Heart left ventricle (tissue), 16 donors: Measurements from ENCODE around the gene ALK. TPM values are rescaled to one million over a fixed set of nuclear protein-coding genes. Genes with fewer than 3 reads are reported as not detected.

Source experiments
- ATAC-seq, 4 donors: fragments of 200-7000 bp; cut with Tn5 transposase; one replicate each; pipeline ENCODE4 v1.9.1; 2020 to 2022; ENCODE audit warnings: moderate library complexity in 4 of 4, mild to moderate bottlenecking in 3 of 4, moderate number of reproducible peaks in 1 of 4
- DNase-seq, 5 donors: peaks; one replicate each; pipeline ENCODE4 v3.0.0-alpha.2; 2020
- H3K27ac ChIP-seq, 12 donors: fragments of 200-600 bp; sonication (generic) in 4 of 12; one replicate each; pipeline versions ENCODE4 v1.5.0 to v1.8.0; 2016 to 2022; ENCODE audit warnings: mild to moderate bottlenecking in 2 of 12
- H3K27me3 ChIP-seq, 9 donors: fragments of 200-600 bp; sonication (generic) in 2 of 9; one replicate each; pipeline versions ENCODE4 v1.5.1 to v1.8.0; 2016 to 2022; ENCODE audit warnings: mild to moderate bottlenecking in 3 of 9
- H3K36me3 ChIP-seq, 9 donors: fragments of 200-600 bp; sonication (generic) in 2 of 9; one replicate each; pipeline versions ENCODE4 v1.5.0 to v1.8.0; 2018 to 2022; ENCODE audit warnings: mild to moderate bottlenecking in 2 of 9
- H3K4me1 ChIP-seq, 12 donors: fragments of 200-600 bp; sonication (generic) in 4 of 12; one replicate each; pipeline versions ENCODE4 v1.5.0 to v1.8.0; 2016 to 2022; ENCODE audit warnings: mild to moderate bottlenecking in 3 of 12
- H3K4me3 ChIP-seq, 12 donors: fragments of 200-600 bp; sonication (generic) in 4 of 12; one replicate each; pipeline versions ENCODE4 v1.5.0 to v1.8.0; 2017 to 2022; ENCODE audit warnings: mild to moderate bottlenecking in 9 of 12, moderate library complexity in 4 of 12
- H3K9me3 ChIP-seq, 12 donors: fragments of 200-600 bp; sonication (generic) in 4 of 12; one replicate each; pipeline versions ENCODE4 v1.5.0 to v1.8.0; 2016 to 2022; ENCODE audit warnings: mild to moderate bottlenecking in 1 of 12
- POLR2A ChIP-seq, 2 donors: fragments of 450-650 bp; IDR thresholded peaks; one replicate each; pipeline ENCODE4 v1.6.1; 2017; ENCODE audit warnings: antibody characterized with exemption in 2 of 2, mild to moderate bottlenecking in 2 of 2, moderate library complexity in 2 of 2
- WGBS, 4 donors: extraction: QIAGEN DNeasy Blood & Tissue Kit in 2 of 4; methylation state at CpG; one replicate each; pipeline versions ENCODE4 v1.1.5 to v1.1.7; 2013 to 2018; 5-methylcytosine and 5-hydroxymethylcytosine counted together
- intact Hi-C, 10 donors: fragments of 100-400 bp; cut with DNase I; formaldehyde crosslinking; loops; one replicate each; pipeline versions ENCODE4 v1.11.1 to v1.14.2; 2022
- polyA plus RNA-seq, 2 donors: library from polyadenylated mRNA; stranded (reverse); fragments of 200-250 nt; gene quantifications; one replicate each; pipeline ENCODE4 v1.2.3, GENCODE V29; 2013
- total RNA-seq, 9 donors: library from RNA; depleted of rRNA in 2 of 9; stranded (reverse); fragments of >200 nt in 2 of 9; fragmentation: NEBNext Ultra II Directional in 3 of 9; extraction: Animal tissue kit (Norgen Biotek cat#: 25700) in 3 of 9; gene quantifications; one replicate each; pipeline versions ENCODE4 v1.1.0 to v1.2.4, GENCODE V29; 2016 to 2023
- TF ChIP-seq, protein P1 (sequence below), 12 donors: fragments of 200-600 bp; sonication (generic) in 4 of 12; IDR thresholded peaks; one replicate each; pipeline versions ENCODE4 v1.5.0 to v1.8.0; 2018 to 2022; ENCODE audit warnings: antibody characterized with exemption in 12 of 12, mild to moderate bottlenecking in 5 of 12
- donor health status: ischemic (EF 13 %, LVEDD 7.1; RV severe dilation, severe dysfunction).
- donor health status: healthy with polysubstance abuse.
- donor health status: DM: no; HTN: yes; CAD: no.
- donor health status: DM: no; HTN: no; CAD: no.
- donor health status: ischemic (EF 25% LVEDD 6.9; RV normal size, moderate dysfunction).
- donor health status: ischemic (EF 25% LVEDD 5.7; RV mildly dilated, moderate dysfunction).
- donor health status: healthy.
- donor health status: DM: yes; HTN: yes; CAD: no.
- donor health status: ischemic (EF 35%, LVEDD 5.7; RV mildly dilated, moderate dysfunction).
- donor health status: nonischemic (EF 11% LVEDD 7.7; RV severe dilation, severe dysfunction).
- donor health status: DM: yes; HTN: yes; CAD: no.
- donor health status: PGD.
- donor health status: ischemic (EF 29% LVEDD 5.4; RV normal size, mild dysfunction).
- donor health status: nonischemic (EF 23%, LVEDD 6.1; RV moderate dilation, normal function).

Gene ALK
- total and polyA plus RNA-seq, 11 donors: 0.05 to 0.50 (median 0.13) TPM; not detected in 5

DNA sequence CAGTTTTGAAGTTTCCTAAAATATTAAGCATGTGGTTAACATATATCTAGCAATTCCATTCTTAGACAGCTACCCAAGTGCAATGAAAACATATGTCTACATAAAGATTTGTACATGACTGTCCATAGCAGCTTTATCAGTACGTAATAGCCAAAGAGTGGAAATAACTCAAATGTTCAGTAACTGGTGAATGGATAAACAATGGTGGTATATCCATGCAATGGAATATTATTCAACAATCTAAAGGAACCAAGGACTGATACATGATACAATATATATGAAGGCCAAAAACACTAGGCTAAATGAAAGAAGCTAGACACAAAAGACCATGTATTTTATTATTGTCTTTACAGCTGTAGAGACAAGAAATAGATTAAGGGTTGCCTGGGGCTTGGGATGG, 361.4 kb downstream of the ALK start:
- ATAC-seq: no peak
- 79 to 90% (median 85%) methylated on average over 1 of the region's 1 CpG for WGBS, 4 donors
- Histone ChIP-seq H3K27me3 (no peaks in the 10 kb centered on the region), H3K36me3 (no peaks in the 10 kb centered on the region), H3K9me3 (peaks cover 0 to 5% (median 0%) of the 10 kb centered on the region in 12 donors), H3K27ac (no peak overlapping the region), H3K4me1 (no peaks in the 10 kb centered on the region), H3K4me3 (no peak overlapping the region)
- DNase-seq: no peak
- TF ChIP-seq, protein P1, sequence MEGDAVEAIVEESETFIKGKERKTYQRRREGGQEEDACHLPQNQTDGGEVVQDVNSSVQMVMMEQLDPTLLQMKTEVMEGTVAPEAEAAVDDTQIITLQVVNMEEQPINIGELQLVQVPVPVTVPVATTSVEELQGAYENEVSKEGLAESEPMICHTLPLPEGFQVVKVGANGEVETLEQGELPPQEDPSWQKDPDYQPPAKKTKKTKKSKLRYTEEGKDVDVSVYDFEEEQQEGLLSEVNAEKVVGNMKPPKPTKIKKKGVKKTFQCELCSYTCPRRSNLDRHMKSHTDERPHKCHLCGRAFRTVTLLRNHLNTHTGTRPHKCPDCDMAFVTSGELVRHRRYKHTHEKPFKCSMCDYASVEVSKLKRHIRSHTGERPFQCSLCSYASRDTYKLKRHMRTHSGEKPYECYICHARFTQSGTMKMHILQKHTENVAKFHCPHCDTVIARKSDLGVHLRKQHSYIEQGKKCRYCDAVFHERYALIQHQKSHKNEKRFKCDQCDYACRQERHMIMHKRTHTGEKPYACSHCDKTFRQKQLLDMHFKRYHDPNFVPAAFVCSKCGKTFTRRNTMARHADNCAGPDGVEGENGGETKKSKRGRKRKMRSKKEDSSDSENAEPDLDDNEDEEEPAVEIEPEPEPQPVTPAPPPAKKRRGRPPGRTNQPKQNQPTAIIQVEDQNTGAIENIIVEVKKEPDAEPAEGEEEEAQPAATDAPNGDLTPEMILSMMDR (IDR thresholded peaks at IDR 0.05): no peak
- no peak for TF ChIP-seq POLR2A (IDR thresholded peaks at IDR 0.05)
- intact Hi-C loops: no loop called here

DNA sequence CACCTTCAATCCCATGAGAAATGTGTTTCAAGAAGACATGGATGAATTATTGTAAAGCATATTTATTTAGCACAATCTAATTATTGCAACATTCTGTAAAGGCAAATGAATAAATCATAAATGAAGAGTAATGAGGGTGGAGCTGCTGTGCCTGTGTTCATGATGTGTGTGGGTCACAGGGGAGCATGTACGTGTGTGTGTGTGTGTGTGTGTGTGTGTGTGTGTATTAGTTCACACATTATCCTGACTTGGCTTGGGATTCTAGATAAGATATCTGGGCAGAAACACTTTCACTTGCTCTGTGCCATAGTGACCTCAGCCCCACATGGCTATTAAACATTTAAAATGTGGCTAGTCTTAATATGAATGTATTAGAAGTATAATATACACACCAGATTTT, 361.8 kb downstream of the ALK start:
- no peaks in the 10 kb centered on the region for H3K4me1 ChIP-seq
- WGBS, 4 donors: 35 to 72% (median 53%) methylated on average over 1 of the region's 1 CpG
- H3K4me3 ChIP-seq: no peak overlapping the region
- no peak for TF ChIP-seq POLR2A (IDR thresholded peaks at IDR 0.05)
- TF ChIP-seq, protein P1 (IDR thresholded peaks at IDR 0.05): no peak
- no peak overlapping the region for H3K27ac ChIP-seq
- H3K36me3 ChIP-seq: no peaks in the 10 kb centered on the region
- H3K9me3 ChIP-seq: peaks cover 0 to 5% (median 0%) of the 10 kb centered on the region in 12 donors
- H3K27me3 ChIP-seq: no peaks in the 10 kb centered on the region
- DNase-seq: no peak
- intact Hi-C loops: no loop called here
- ATAC-seq: no peak

DNA sequence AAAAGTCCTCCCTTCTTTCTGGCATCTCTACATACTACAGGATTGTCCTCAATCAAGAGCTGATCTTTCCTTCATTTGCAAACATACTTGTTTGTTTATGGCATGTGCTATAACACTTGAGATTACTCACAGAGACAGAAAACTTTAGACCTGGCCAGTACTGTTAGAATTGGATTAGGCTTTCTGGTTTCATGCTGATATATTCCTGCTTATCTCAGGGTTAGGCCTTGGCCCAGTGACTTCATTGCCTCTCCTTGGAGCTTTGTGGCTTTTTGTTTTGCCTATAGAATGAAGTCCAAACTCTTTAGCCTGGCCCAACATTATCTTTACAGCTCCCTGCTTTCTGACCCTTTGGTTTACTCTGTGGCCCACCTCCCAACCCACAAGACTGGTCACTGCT, 363.3 kb downstream of the ALK start:
- Histone ChIP-seq H3K27me3 (no peaks in the 10 kb centered on the region), H3K27ac (no peak overlapping the region), H3K4me1 (no peaks in the 10 kb centered on the region), H3K36me3 (no peaks in the 10 kb centered on the region), H3K4me3 (no peak overlapping the region), H3K9me3 (peaks cover 0 to 5% (median 0%) of the 10 kb centered on the region in 12 donors)
- intact Hi-C loops: no loop called here
- DNase-seq (no peak), ATAC-seq (no peak)
- no peak for TF ChIP-seq POLR2A (IDR thresholded peaks at IDR 0.05)
- TF ChIP-seq, protein P1 (IDR thresholded peaks at IDR 0.05): no peak

DNA sequence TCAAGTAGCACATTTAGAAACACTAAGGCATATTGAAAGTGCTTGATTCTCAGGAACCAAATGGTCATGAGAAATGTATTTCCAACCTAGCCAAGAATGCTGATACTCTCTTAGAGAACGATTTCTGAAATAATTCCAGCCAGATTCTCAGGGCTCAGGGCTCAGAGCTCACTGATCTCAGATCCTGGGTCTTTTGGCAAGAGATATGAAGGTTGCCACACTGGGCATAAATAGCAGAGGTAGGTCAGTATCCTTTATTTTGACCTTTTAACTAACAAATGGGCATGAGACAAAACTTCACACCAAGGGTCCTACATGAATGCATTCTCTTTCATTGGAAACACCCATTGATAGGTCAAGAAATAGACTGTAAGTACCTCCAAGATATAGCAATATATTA, 364.1 kb downstream of the ALK start:
- TF ChIP-seq, protein P1 (IDR thresholded peaks at IDR 0.05): no peak
- no peak for TF ChIP-seq POLR2A (IDR thresholded peaks at IDR 0.05)
- H3K4me1 ChIP-seq: no peaks in the 10 kb centered on the region
- intact Hi-C loops: no loop called here
- peaks cover 0 to 4% (median 0%) of the 10 kb centered on the region in 9 donors for H3K27me3 ChIP-seq
- H3K36me3 ChIP-seq: no peaks in the 10 kb centered on the region
- WGBS, 4 donors: 22 to 42% (median 34%) methylated on average over 1 of the region's 1 CpG
- DNase-seq (no peak), ATAC-seq (no peak)
- no peak overlapping the region for H3K4me3 ChIP-seq
- no peak overlapping the region for H3K27ac ChIP-seq
- peaks cover 0 to 5% (median 0%) of the 10 kb centered on the region in 12 donors for H3K9me3 ChIP-seq
